PC-9 (cell line): ENCODE results near the gene PTPRG. TPM values are rescaled to one million over a fixed set of nuclear protein-coding genes. Genes with fewer than 3 reads are reported as not detected.

Experiments used
- BruUV-seq: library from RNA; stranded (reverse); fragments of 400-500 nt; replicated peaks from 2 replicates; lab custom pipeline; 2021; lab: Mats Ljungman, UMichigan
- CTCF ChIA-PET: fragments of 300-600 bp; sonication (Branson Sonifier 250); formaldehyde crosslinking; loops from one replicate; lab custom pipeline; 2022; ENCODE audit warnings: antibody characterized with exemption; lab: Charles Lee
- POLR2A ChIA-PET: fragments of 300-600 bp; sonication (Branson Sonifier 250); formaldehyde crosslinking; loops from one replicate; lab custom pipeline; 2022; ENCODE audit warnings: antibody characterized with exemption; ENCODE audit not compliant: unreplicated experiment; lab: Charles Lee
- DNase-seq, 2 experiments: peaks; one replicate each; pipeline versions ENCODE4 v3.0.0 to v3.0.0-alpha.2; 2015 to 2022; ENCODE audit warnings: mixed read lengths in 1 of 2
- H2AFZ ChIP-seq: fragments of 200-600 bp; sonication (generic); 2 replicates; pipeline ENCODE4 v1.8.1; 2017; ENCODE audit warnings: antibody characterized with exemption
- H3F3A ChIP-seq: fragments of 200-600 bp; sonication (generic); 2 replicates; pipeline ENCODE4 v1.8.1; 2017; ENCODE audit warnings: antibody characterized with exemption, mild to moderate bottlenecking, low read depth; ENCODE audit not compliant: insufficient read depth
- H3K27ac ChIP-seq: fragments of 200-600 bp; sonication (generic); 2 replicates; pipeline ENCODE4 v1.6.1; 2016; ENCODE audit warnings: mixed run types
- H3K27me3 ChIP-seq: fragments of 200-600 bp; sonication (generic); 2 replicates; pipeline ENCODE4 v1.6.1; 2016; ENCODE audit warnings: low read depth, mixed run types; ENCODE audit not compliant: insufficient read depth
- H3K36me3 ChIP-seq: fragments of 200-600 bp; sonication (generic); 2 replicates; pipeline ENCODE4 v1.6.1; 2016; ENCODE audit warnings: low read depth, mixed run types
- H3K4me1 ChIP-seq: fragments of 200-600 bp; sonication (generic); replicated peaks from 2 replicates; pipeline ENCODE4 v1.6.1; 2016; ENCODE audit warnings: mixed run types; ENCODE audit not compliant: insufficient read depth
- H3K4me2 ChIP-seq: fragments of 200-600 bp; sonication (generic); 2 replicates; pipeline ENCODE4 v1.6.1; 2017; ENCODE audit warnings: mixed run types
- H3K4me3 ChIP-seq: fragments of 200-600 bp; sonication (generic); 2 replicates; pipeline ENCODE4 v1.6.1; 2016; ENCODE audit warnings: mixed run types
- H3K79me2 ChIP-seq: fragments of 200-600 bp; sonication (generic); 2 replicates; pipeline ENCODE4 v1.6.1; 2017; ENCODE audit warnings: low read depth, mixed run types
- H3K9me2 ChIP-seq: fragments of 200-600 bp; sonication (generic); 2 replicates; pipeline ENCODE4 v1.8.1; 2017; ENCODE audit warnings: mild to moderate bottlenecking; ENCODE audit not compliant: insufficient read depth
- H3K9me3 ChIP-seq: fragments of 200-600 bp; sonication (generic); 2 replicates; pipeline ENCODE4 v1.8.1; 2016; ENCODE audit warnings: low read depth; ENCODE audit not compliant: insufficient read depth
- H4K20me1 ChIP-seq: fragments of 200-600 bp; sonication (generic); 2 replicates; pipeline ENCODE4 v1.8.1; 2017; ENCODE audit not compliant: insufficient read depth
- CTCF ChIP-seq: fragments of 200-600 bp; sonication (generic); conservative IDR thresholded peaks from 2 replicates; pipeline ENCODE4 v1.6.1; 2017; ENCODE audit warnings: mixed run types, antibody characterized with exemption, mild to moderate bottlenecking, moderate library complexity
- EZH2 ChIP-seq: fragments of 200-600 bp; sonication (generic); IDR thresholded peaks from 2 replicates; pipeline ENCODE4 v1.8.0; 2017; ENCODE audit warnings: antibody characterized with exemption, low read depth
- intact Hi-C: fragments of 100-400 bp; cut with micrococcal nuclease; formaldehyde crosslinking; loops from one replicate; pipeline ENCODE4 v1.10.0; 2022; ENCODE audit not compliant: unreplicated experiment
- total RNA-seq: library from RNA; stranded (reverse); gene quantifications from 2 replicates; pipeline ENCODE4 v1.2.3, GENCODE V29; 2021

Gene PTPRG
- total RNA-seq, 1 experiment from 2014 or later: 32.9 TPM

- H3K4me2 ChIP-seq: no peak overlapping the region
- BruUV-seq: no TSS peak
- H3K79me2 ChIP-seq: no peaks in the 10 kb centered on the region
- no peak overlapping the region for H3K27ac ChIP-seq
- DNase-seq: no peak
- no peak overlapping the region for H2AFZ ChIP-seq
- ChIA-PET POLR2A (no interaction called here), CTCF (no interaction called here)
- H3F3A ChIP-seq: no peaks in the 10 kb centered on the region
- no peaks in the 10 kb centered on the region for H3K4me1 ChIP-seq
- H3K4me3 ChIP-seq: no peak overlapping the region
- TF ChIP-seq EZH2 (no peak), CTCF (no peak)
- H3K36me3 ChIP-seq: no peaks in the 10 kb centered on the region
- no peaks in the 10 kb centered on the region for H3K27me3 ChIP-seq
- H3K9me3 ChIP-seq: no peaks in the 10 kb centered on the region
- intact Hi-C loops: no loop called here
- no peaks in the 10 kb centered on the region for H4K20me1 ChIP-seq
- no peaks in the 10 kb centered on the region for H3K9me2 ChIP-seq
Observed at GRCh38 chr3:62261736-62262135, 700.4 kb downstream of the PTPRG start.

- no peaks in the 10 kb centered on the region for H3K27me3 ChIP-seq
- H3K4me3 ChIP-seq: no peak overlapping the region
- no peaks in the 10 kb centered on the region for H3K79me2 ChIP-seq
- no peak for TF ChIP-seq EZH2
- no peak for TF ChIP-seq CTCF
- ChIA-PET CTCF (no interaction called here), POLR2A (no interaction called here)
- BruUV-seq: no TSS peak
- H2AFZ ChIP-seq: no peak overlapping the region
- no peaks in the 10 kb centered on the region for H3K9me2 ChIP-seq
- H3F3A ChIP-seq: no peaks in the 10 kb centered on the region
- H4K20me1 ChIP-seq: no peaks in the 10 kb centered on the region
- H3K4me2 ChIP-seq: no peak overlapping the region
- H3K9me3 ChIP-seq: no peaks in the 10 kb centered on the region
- no peaks in the 10 kb centered on the region for H3K36me3 ChIP-seq
- no peak for DNase-seq
- intact Hi-C loops: no loop called here
- H3K4me1 ChIP-seq: no peaks in the 10 kb centered on the region
- H3K27ac ChIP-seq: no peak overlapping the region
Observed at GRCh38 chr3:62265528-62265927, 704.2 kb downstream of the PTPRG start.

GRCh38 chr3:62266668-62267283, 705.4 kb downstream of the PTPRG start:
- H3K9me3 ChIP-seq: no peaks in the 10 kb centered on the region
- H2AFZ ChIP-seq: no peak overlapping the region
- no TSS peak for BruUV-seq
- no peak overlapping the region for H3K4me3 ChIP-seq
- H3K36me3 ChIP-seq: no peaks in the 10 kb centered on the region
- no peaks in the 10 kb centered on the region for H3K79me2 ChIP-seq
- no peaks in the 10 kb centered on the region for H3K9me2 ChIP-seq
- no peak overlapping the region for H3K27ac ChIP-seq
- no peak for TF ChIP-seq CTCF
- no peak for TF ChIP-seq EZH2
- no peak overlapping the region for H3K4me2 ChIP-seq
- H3K27me3 ChIP-seq: no peaks in the 10 kb centered on the region
- ChIA-PET CTCF (no interaction called here), POLR2A (no interaction called here)
- H4K20me1 ChIP-seq: no peaks in the 10 kb centered on the region
- intact Hi-C loops: no loop called here
- no peaks in the 10 kb centered on the region for H3F3A ChIP-seq
- H3K4me1 ChIP-seq: no peaks in the 10 kb centered on the region
- no peak for DNase-seq
